Activated CD8-positive, alpha-beta memory T cell treated with anti-CD3 and anti-CD28 coated beads, Interleukin-2, amount 50 U/mL, for 48 hours (primary cell): Measurements from ENCODE around the gene NOP53.
"Not testable (repeated sequence)": the region's sequence is repeated elsewhere in the genome, so short reads cannot be mapped to it uniquely, and the experiment has no call there.

Source experiments
- DNase-seq: peaks from one replicate; pipeline ENCODE4 v3.0.0-alpha.2; 2020

NOP53 gene

GRCh38 chr19:47745010-47745901 lies at the start of gene NOP53:
NOP53 (plus strand) TSS chr19:47745546; CDS start chr19:47745560, 14 bp downstream.
- peak; percentile 99 for DNase-seq

GRCh38 chr19:47696635-47697034 lies 48.7 kb upstream of the NOP53 start:
- no peak for DNase-seq

- DNase-seq: peak; percentile 77
Observed at GRCh38 chr19:47697863-47698609, 47.3 kb upstream of the NOP53 start.

GRCh38 chr19:47698631-47699359 lies 46.6 kb upstream of the NOP53 start:
- DNase-seq: no peak

GRCh38 chr19:47699360-47699917 lies 45.9 kb upstream of the NOP53 start:
- peak; percentile 84 for DNase-seq

- DNase-seq: no peak
Observed at GRCh38 chr19:47700934-47701716, 44.2 kb upstream of the NOP53 start.

GRCh38 chr19:47701717-47702552 lies 43.4 kb upstream of the NOP53 start:
- DNase-seq: no peak

- DNase-seq: no peak
Observed at GRCh38 chr19:47702671-47703070, 42.7 kb upstream of the NOP53 start.

GRCh38 chr19:47703301-47703700 lies 42.0 kb upstream of the NOP53 start:
- no peak for DNase-seq

- no peak for DNase-seq
Observed at GRCh38 chr19:47704024-47704423, 41.3 kb upstream of the NOP53 start.

- DNase-seq: no peak
Observed at GRCh38 chr19:47704656-47705055, 40.7 kb upstream of the NOP53 start.

GRCh38 chr19:47707135-47707925 lies 38.0 kb upstream of the NOP53 start:
- DNase-seq: peak; percentile 87

- DNase-seq: no peak
Observed at GRCh38 chr19:47711652-47712242, 33.6 kb upstream of the NOP53 start.

GRCh38 chr19:47713046-47714021 lies 32.0 kb upstream of the NOP53 start, which contains the start of gene EHD2:
EHD2 (plus strand) TSS chr19:47713422; CDS start chr19:47716613, 3,191 bp downstream.
- DNase-seq: peak; percentile 88

- DNase-seq: no peak
Observed at GRCh38 chr19:47714339-47714738, 31.0 kb upstream of the NOP53 start.

- not testable (repeated sequence) for DNase-seq
Observed at GRCh38 chr19:47714855-47715254, 30.5 kb upstream of the NOP53 start.

- no peak for DNase-seq
Observed at GRCh38 chr19:47716270-47716937, 28.9 kb upstream of the NOP53 start.
